Muscle layer of duodenum (tissue), 2 donors: ENCODE results near the gene ACOX3.

Experiments
- H3K27ac ChIP-seq: one replicate; pipeline ENCODE4 v1.7.0; 2013; ENCODE audit warnings: mild to moderate bottlenecking, low read length
- H3K27me3 ChIP-seq: one replicate; pipeline ENCODE4 v1.7.0; 2013; ENCODE audit warnings: low read depth, mild to moderate bottlenecking, control low read depth, low read length
- H3K36me3 ChIP-seq, 2 donors: one replicate each; pipeline ENCODE4 v1.7.0; 2013; ENCODE audit warnings: low read length in 2 of 2, control low read depth in 1 of 2, mild to moderate bottlenecking in 1 of 2; ENCODE audit not compliant: insufficient read depth in 2 of 2, control insufficient read depth in 1 of 2
- H3K4me1 ChIP-seq, 2 donors: one replicate each; pipeline ENCODE4 v1.7.0; 2013; ENCODE audit warnings: low read length in 2 of 2, mild to moderate bottlenecking in 2 of 2, control low read depth in 1 of 2, moderate library complexity in 1 of 2; ENCODE audit not compliant: insufficient read depth in 2 of 2, control insufficient read depth in 1 of 2
- H3K4me3 ChIP-seq, 2 donors: one replicate each; pipeline ENCODE4 v1.7.0; 2013; ENCODE audit warnings: low read length in 2 of 2, low read depth in 1 of 2, mild to moderate bottlenecking in 1 of 2
- H3K9me3 ChIP-seq, 2 donors: one replicate each; pipeline ENCODE4 v1.7.0; 2013; ENCODE audit warnings: low read length in 2 of 2, control low read depth in 1 of 2, mild to moderate bottlenecking in 1 of 2; ENCODE audit not compliant: control insufficient read depth in 1 of 2
- donor health status: healthy.

ACOX3 gene

DNA sequence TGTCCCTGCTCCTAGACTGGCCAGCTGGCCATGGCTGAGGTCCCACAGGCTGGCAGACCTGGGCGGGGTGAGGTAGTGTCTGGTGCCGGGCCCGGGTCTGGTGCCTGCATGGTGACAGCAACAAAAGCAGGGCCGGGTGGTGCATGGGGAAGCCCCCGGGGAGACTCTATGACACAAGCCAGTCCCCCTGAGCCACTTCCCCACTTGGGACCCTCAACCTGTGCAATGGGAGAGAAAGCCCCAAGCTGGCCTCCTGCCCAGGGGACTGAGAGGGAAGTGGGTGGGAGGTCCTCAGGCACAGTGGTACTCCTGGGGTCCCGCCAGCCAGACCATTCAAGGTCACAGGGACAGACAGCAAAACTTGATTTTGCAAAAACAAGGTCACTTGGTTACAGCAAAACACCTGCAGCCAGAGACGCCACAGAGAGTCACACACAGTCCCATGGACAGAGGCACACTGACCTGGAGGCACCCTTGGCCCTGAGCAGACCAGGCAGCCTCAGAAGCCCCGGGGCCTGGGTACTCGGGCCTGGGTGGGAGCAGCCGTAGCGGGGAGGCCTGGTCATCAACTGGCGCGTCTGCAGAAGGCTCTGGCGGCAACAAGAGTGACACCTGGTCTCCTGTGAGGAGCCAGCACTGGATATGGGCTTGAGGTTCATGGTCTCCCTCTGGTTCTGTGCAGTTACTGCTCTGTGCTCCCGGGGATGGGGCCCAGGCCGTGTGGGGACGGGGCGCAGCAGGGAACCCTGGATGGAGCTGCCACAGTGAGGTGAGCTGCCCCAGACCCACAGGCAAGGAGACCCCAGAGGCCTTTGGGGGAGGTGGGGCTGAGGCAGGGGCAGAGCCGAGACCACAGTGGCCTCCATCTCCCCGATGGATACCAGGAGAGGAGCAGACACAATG, 110.4 kb downstream of the ACOX3 start:
- H3K36me3 ChIP-seq: no peaks in the 10 kb centered on the region
- H3K27me3 ChIP-seq: no peaks in the 10 kb centered on the region
- H3K4me3 ChIP-seq: no peak overlapping the region
- no peak overlapping the region for H3K27ac ChIP-seq
- peaks cover 0 to 11% of the 10 kb centered on the region in 2 donors for H3K9me3 ChIP-seq
- no peaks in the 10 kb centered on the region for H3K4me1 ChIP-seq

DNA sequence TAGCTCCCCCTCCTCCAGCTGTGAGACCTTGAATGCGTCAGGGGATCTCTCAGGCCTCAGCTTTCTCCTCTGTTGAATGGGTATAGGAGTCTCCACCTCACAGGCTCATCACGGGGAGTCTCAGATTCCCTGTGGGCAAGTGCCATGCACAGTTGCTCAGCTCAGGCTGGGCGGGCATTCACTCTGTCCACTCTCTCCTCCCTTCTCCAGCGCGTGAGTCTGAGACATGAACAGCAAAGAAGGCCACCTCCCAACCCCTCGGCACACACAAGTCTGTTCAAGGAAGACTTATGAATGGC, 111.0 kb downstream of the ACOX3 start:
- no peak overlapping the region for H3K4me3 ChIP-seq
- H3K36me3 ChIP-seq: no peaks in the 10 kb centered on the region
- no peaks in the 10 kb centered on the region for H3K4me1 ChIP-seq
- H3K27ac ChIP-seq: no peak overlapping the region
- no peaks in the 10 kb centered on the region for H3K27me3 ChIP-seq
- H3K9me3 ChIP-seq: peaks cover 0 to 11% of the 10 kb centered on the region in 2 donors

DNA sequence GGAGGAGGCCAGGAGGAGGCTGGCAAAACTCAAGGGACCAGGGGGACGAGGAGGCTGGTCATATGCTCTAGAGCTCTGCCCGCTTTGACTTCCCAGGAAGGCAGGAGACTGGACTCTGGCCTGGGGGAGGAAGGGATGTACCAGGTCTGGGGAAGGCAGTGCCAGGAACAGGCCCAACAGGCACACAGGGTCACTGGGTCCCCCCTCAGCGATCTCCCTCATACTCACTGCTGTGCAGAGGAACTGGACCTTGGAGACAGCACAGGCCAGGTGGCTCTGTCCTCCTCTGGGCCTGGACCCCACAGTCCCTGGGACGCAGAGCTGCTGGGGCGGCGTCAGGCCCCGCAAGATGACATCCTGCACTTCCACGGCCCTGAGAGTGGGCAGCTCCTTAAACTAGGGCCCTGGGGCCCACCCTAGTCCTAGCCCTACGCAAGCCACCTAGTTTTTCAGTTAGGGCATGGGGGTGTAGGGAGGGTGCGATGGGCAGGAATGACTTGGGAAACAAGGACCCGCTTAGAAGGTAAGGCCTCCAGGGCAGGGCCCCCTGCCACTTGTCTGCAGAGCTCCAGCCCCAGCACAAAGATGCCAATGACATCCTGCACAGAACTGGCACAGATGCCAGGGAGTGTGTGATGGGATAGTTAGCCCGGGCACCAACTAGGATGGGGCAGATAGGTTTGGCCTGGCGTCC, 111.5 kb downstream of the ACOX3 start:
- H3K27me3 ChIP-seq: no peaks in the 10 kb centered on the region
- peaks cover 0 to 11% of the 10 kb centered on the region in 2 donors for H3K9me3 ChIP-seq
- no peak overlapping the region for H3K4me3 ChIP-seq
- no peaks in the 10 kb centered on the region for H3K4me1 ChIP-seq
- H3K36me3 ChIP-seq: no peaks in the 10 kb centered on the region
- no peak overlapping the region for H3K27ac ChIP-seq

DNA sequence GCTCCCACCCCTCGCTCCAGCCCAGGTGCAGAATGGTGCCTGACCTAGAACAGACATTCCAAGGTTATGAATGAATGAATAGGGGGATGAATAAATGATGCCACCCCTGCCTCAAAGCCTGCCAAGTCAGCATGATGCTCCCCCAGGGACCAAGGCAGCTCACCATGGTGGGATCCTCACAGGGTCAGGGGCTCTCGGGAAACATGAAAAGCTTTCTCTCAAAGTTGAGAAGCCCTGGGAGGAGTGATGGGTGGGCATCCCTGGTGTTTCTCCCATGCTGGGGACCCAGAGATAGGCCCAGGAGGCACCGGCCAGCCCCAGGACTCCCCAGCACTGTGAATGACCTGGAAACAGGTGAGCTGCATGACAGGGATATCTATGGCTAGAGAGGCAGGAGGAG, 112.1 kb downstream of the ACOX3 start:
- Histone ChIP-seq H3K4me3 (no peak overlapping the region), H3K27ac (no peak overlapping the region), H3K4me1 (no peaks in the 10 kb centered on the region)

DNA sequence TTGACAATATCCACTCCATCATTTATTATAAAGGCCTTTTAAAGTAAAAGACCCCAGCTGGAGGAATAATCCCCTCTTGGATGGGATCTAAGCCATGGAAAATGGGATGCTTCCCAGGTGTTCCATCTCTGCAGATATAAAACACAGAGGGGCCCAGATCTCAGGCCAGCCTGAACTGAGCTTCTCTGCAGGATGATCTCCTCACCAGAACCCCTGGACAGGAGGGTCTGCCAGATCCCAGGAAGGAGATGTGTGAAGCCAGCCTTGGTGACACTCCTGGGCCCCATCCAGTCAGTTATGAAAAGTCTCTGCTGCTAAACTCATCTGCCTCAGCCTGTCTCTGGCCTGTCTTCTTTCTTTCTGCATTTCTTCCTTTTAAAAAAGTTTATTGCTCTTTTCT, 114.3 kb downstream of the ACOX3 start:
- no peak overlapping the region for H3K27ac ChIP-seq
- H3K4me3 ChIP-seq: no peak overlapping the region
- peaks cover 0 to 11% of the 10 kb centered on the region in 2 donors for H3K9me3 ChIP-seq
- H3K4me1 ChIP-seq: no peaks in the 10 kb centered on the region
- H3K27me3 ChIP-seq: no peaks in the 10 kb centered on the region
- H3K36me3 ChIP-seq: no peaks in the 10 kb centered on the region

More for the DNA sequence above, 112.1 kb downstream of the ACOX3 start:
- Histone ChIP-seq H3K27me3 (no peaks in the 10 kb centered on the region), H3K36me3 (no peaks in the 10 kb centered on the region), H3K9me3 (peaks cover 0 to 11% of the 10 kb centered on the region in 2 donors)

DNA sequence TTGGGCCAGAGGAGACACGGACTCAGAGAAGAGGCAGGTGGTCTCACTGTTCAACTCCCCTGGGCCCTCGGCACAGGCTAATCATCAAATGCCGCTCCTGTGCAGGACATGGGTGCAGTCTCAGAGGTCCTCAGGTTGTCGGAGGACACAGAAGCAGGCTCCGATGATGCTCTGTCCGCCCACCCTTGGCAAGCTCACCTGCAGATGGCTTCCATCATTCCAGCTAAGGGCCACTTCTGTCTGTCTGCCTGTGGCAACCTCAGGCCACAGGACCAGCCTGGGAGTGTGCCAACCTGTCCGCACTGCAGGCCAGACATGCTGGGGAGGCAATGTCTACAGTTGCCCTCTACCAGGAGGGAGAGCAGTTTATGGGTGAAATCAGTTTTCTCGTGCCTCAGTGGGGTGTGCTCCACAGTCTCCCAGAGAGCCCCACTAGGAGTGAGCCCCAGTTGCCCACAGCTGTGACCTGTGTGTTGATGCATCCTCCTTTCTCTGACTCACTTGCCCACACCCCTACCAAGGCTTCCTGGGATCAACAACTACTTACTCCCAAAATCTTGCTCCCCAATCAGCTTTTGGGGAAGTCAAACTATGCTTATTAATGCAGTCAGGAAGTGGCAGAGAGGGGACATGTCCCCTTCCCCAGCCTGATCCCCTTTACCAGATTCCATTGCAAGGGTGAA, 115.1 kb downstream of the ACOX3 start:
- Histone ChIP-seq H3K4me3 (no peak overlapping the region), H3K4me1 (peaks cover 0 to 4% of the 10 kb centered on the region in 2 donors), H3K27me3 (no peaks in the 10 kb centered on the region), H3K27ac (no peak overlapping the region), H3K9me3 (peaks cover 0 to 11% of the 10 kb centered on the region in 2 donors), H3K36me3 (no peaks in the 10 kb centered on the region)

DNA sequence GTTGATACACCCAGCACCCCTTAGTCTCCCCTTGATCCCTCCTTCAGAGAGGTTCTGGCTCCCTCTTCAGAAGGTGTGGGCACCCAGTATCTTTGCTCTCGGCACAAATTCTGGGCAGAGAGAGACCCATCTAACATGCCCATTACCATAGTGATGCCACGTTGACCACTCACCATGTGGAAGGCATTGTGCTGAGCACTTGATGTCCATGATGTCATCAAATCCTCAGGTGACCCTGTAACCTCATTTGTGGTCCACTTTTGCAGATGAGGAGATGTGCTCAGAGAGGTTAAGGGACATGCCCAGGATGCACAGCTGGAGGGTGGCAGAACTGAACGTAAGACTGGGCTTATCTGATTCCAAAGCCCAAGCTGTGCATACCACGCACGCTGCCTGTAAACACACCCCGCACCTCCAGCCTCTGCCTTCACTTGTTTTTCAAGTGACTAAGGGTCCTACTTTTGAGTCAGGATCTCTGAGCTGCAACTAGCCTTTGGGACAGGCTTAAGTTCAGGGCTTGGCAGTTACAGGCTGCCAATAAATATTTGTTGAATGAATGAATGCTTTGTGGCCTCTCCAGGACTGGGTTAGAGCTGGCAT, 115.8 kb downstream of the ACOX3 start:
- Histone ChIP-seq H3K27me3 (no peaks in the 10 kb centered on the region), H3K36me3 (no peaks in the 10 kb centered on the region), H3K27ac (no peak overlapping the region), H3K9me3 (peaks cover 0 to 11% of the 10 kb centered on the region in 2 donors), H3K4me3 (no peak overlapping the region), H3K4me1 (peaks cover 0 to 11% of the 10 kb centered on the region in 2 donors)

DNA sequence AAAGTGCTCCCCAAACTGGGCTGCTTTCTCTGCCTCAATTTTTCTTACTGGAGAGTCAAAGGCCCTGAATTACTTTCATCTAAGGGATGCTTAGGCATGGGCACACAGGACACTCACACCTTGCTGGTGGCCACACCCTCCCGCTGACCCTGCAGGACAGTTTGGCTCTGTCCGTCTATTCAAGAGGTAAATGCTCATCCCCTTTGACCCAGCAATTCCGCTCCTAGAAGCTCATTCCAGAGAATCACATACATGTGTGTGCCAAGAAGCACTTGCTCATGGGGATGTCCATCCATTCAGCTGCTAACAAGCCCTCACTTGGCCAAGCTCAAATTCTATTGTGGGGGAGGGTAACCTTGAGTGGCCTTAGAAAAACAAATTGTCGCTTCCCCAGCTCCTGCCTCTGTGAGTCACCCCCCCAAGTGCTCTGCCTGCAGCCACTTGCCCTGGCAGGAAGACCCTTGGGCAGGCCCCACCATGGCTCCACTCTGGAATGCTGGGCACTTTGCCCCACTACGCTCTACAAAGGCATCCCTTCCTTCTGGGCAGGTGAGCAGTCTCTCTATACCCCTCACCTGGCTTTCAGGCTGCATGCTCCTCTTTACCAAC, 116.5 kb downstream of the ACOX3 start:
- no peak overlapping the region for H3K4me3 ChIP-seq
- peaks cover 0 to 11% of the 10 kb centered on the region in 2 donors for H3K9me3 ChIP-seq
- H3K27me3 ChIP-seq: no peaks in the 10 kb centered on the region
- H3K36me3 ChIP-seq: no peaks in the 10 kb centered on the region
- H3K27ac ChIP-seq: no peak overlapping the region
- peaks cover 0 to 16% of the 10 kb centered on the region in 2 donors for H3K4me1 ChIP-seq

DNA sequence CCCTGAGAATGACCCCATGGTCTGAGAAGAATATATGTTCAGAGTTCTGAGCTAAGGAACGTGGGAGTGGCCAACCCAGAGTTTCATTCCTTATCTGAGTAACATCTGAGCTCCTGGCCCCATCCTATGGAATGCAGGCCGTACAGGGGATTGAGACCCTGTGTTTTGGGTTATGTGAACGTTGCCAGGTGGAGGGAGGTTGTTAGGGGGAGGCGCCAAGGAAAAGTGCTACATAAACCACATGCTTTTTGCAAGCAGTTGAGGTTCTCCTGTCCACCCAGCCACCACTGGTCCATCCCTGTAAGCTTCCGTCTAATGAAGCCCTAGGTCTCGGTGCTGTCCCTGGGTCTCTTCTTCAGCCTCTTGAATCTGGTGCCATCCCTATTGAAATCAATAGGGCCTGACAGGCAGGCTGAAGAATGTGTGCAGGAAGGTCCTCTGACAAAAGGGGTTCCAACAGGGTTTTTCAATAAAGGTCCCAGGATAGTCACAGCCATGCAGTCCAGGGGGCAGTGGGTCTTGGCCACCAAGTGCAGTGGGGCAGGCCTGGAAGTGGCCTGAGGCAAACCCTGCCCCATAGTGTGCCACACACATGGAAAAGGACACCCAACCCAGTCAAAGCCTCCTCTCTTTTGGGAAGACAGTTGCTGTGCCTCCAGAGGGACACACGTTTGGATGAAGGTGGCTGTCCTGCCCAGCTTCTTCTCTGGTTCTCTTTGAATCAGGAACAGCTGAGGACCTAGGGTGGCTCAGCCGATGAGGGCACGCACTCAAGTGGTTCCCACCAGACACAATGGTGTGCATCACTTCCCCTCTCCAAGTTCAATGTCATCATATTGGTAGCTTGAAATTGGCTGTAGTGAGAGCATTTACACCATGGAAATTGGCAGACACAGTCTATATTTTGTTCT, 117.5 kb downstream of the ACOX3 start:
- no peaks in the 10 kb centered on the region for H3K27me3 ChIP-seq
- no peak overlapping the region for H3K4me3 ChIP-seq
- no peaks in the 10 kb centered on the region for H3K36me3 ChIP-seq
- no peak overlapping the region for H3K27ac ChIP-seq
- H3K9me3 ChIP-seq: peaks cover 0 to 11% of the 10 kb centered on the region in 2 donors
- H3K4me1 ChIP-seq: peaks cover 0 to 19% of the 10 kb centered on the region in 2 donors

DNA sequence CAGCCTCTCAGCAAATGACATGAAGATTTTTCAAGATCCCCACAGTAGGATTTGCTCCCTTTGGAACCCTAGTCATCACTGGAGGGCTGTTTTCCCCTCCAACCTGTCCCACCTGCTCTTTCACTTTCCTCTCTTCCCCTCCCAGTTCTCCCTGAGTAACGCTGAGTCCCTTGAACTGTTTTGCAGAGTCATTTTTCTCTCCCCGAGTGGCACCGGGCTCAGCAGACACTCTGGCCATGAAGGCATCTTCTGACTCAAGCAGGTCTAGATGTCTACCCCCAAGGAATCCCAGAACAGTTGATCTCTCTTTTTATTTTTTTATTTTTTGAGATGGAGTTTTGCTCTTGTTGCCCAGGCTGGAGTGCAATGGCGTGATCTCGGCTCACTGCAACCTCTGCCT, 118.8 kb downstream of the ACOX3 start:
- no peak overlapping the region for H3K4me3 ChIP-seq
- no peak overlapping the region for H3K27ac ChIP-seq
- peaks cover 0 to 8% of the 10 kb centered on the region in 2 donors for H3K9me3 ChIP-seq
- H3K27me3 ChIP-seq: no peaks in the 10 kb centered on the region
- H3K36me3 ChIP-seq: no peaks in the 10 kb centered on the region
- peaks cover 0 to 19% of the 10 kb centered on the region in 2 donors for H3K4me1 ChIP-seq
